H9 (cell line): ENCODE results near the gene MINDY4B. TPM values are rescaled to one million over a fixed set of nuclear protein-coding genes. Genes with fewer than 3 reads are reported as not detected.

ENCODE experiments used
- DNase-seq: peaks from one replicate; pipeline ENCODE4 v3.0.0-alpha.2; 2017
- H2AFZ ChIP-seq: one replicate; pipeline ENCODE4 v1.6.1; 2013; ENCODE audit warnings: mild to moderate bottlenecking, low read length, control low read depth, moderate library complexity
- H2AK5ac ChIP-seq: 2 replicates; pipeline ENCODE4 v1.6.1; 2013; ENCODE audit warnings: low read length, control low read depth, mixed read lengths; ENCODE audit not compliant: insufficient read length
- H2BK120ac ChIP-seq: one replicate; pipeline ENCODE4 v1.6.1; 2013; ENCODE audit warnings: low read depth, mild to moderate bottlenecking, low read length, control low read depth, inconsistent platforms; ENCODE audit not compliant: poor library complexity, severe bottlenecking
- H2BK12ac ChIP-seq: 2 replicates; pipeline ENCODE4 v1.6.1; 2013; ENCODE audit warnings: low read length, control low read depth, mixed read lengths, low read depth; ENCODE audit not compliant: insufficient read length
- H2BK15ac ChIP-seq: 2 replicates; pipeline ENCODE4 v1.6.1; 2013; ENCODE audit warnings: low read depth, low read length, control low read depth
- H2BK20ac ChIP-seq: one replicate; pipeline ENCODE4 v1.6.1; 2013; ENCODE audit warnings: low read depth, mild to moderate bottlenecking, low read length, control low read depth, inconsistent platforms; ENCODE audit not compliant: poor library complexity, severe bottlenecking
- H2BK5ac ChIP-seq: 2 replicates; pipeline ENCODE4 v1.6.1; 2013; ENCODE audit warnings: low read length, control low read depth, mixed read lengths; ENCODE audit not compliant: insufficient read length
- H3K14ac ChIP-seq: 2 replicates; pipeline ENCODE4 v1.6.1; 2013; ENCODE audit warnings: low read length, control low read depth; ENCODE audit not compliant: insufficient read depth
- H3K18ac ChIP-seq: 2 replicates; pipeline ENCODE4 v1.6.1; 2013; ENCODE audit warnings: low read depth, mild to moderate bottlenecking, mixed read lengths, low read length, control low read depth; ENCODE audit not compliant: insufficient read length
- H3K23ac ChIP-seq: 2 replicates; pipeline ENCODE4 v1.6.1; 2013; ENCODE audit warnings: low read length, control low read depth, mixed read lengths, low read depth; ENCODE audit not compliant: insufficient read length
- H3K23me2 ChIP-seq: 2 replicates; pipeline ENCODE4 v1.6.1; 2013; ENCODE audit warnings: low read depth, mild to moderate bottlenecking, mixed read lengths, low read length, control low read depth; ENCODE audit not compliant: insufficient read length, poor library complexity, severe bottlenecking
- H3K27ac ChIP-seq: 2 replicates; pipeline ENCODE4 v1.5.1; 2013; ENCODE audit warnings: low read length, control low read depth, mixed read lengths, low read depth; ENCODE audit not compliant: insufficient read length
- H3K27me3 ChIP-seq: 2 replicates; pipeline ENCODE4 v1.6.1; 2013; ENCODE audit warnings: low read length, control low read depth, inconsistent platforms; ENCODE audit not compliant: insufficient read depth
- H3K4ac ChIP-seq: 2 replicates; pipeline ENCODE4 v1.6.1; 2013; ENCODE audit warnings: low read depth, mild to moderate bottlenecking, control low read depth, inconsistent platforms, low read length, moderate library complexity
- H3K4me1 ChIP-seq: 2 replicates; pipeline ENCODE4 v1.6.1; 2013; ENCODE audit warnings: low read length, control low read depth, inconsistent platforms; ENCODE audit not compliant: insufficient read depth
- H3K4me2 ChIP-seq: 2 replicates; pipeline ENCODE4 v1.6.1; 2013; ENCODE audit warnings: low read length, control low read depth, mixed read lengths; ENCODE audit not compliant: insufficient read length, insufficient read depth
- H3K56ac ChIP-seq: 2 replicates; pipeline ENCODE4 v1.6.1; 2013; ENCODE audit warnings: low read depth, mild to moderate bottlenecking, mixed read lengths, low read length, control low read depth; ENCODE audit not compliant: insufficient read length
- H3K79me1 ChIP-seq: 2 replicates; pipeline ENCODE4 v1.6.1; 2013; ENCODE audit warnings: low read depth, mild to moderate bottlenecking, moderate library complexity, low read length, control low read depth, inconsistent platforms; ENCODE audit not compliant: insufficient read depth, poor library complexity, severe bottlenecking
- H3K79me2 ChIP-seq: 2 replicates; pipeline ENCODE4 v1.6.1; 2013; ENCODE audit warnings: low read length, control low read depth, inconsistent platforms; ENCODE audit not compliant: insufficient read depth
- H3K9ac ChIP-seq: 2 replicates; pipeline ENCODE4 v1.6.1; 2013; ENCODE audit warnings: low read length, control low read depth, mixed read lengths; ENCODE audit not compliant: insufficient read length; ENCODE audit errors: extremely low read depth
- H3K9me3 ChIP-seq: one replicate; pipeline ENCODE4 v1.6.1; 2013; ENCODE audit warnings: low read depth, low read length, inconsistent platforms; ENCODE audit not compliant: control insufficient read depth
- H3T11ph ChIP-seq: one replicate; pipeline ENCODE4 v1.6.1; 2013; ENCODE audit warnings: mild to moderate bottlenecking, low read length, control low read depth, inconsistent platforms
- H4K20me1 ChIP-seq: one replicate; pipeline ENCODE4 v1.6.1; 2013; ENCODE audit not compliant: control insufficient read depth, insufficient read length, insufficient read depth
- H4K5ac ChIP-seq: 2 replicates; pipeline ENCODE4 v1.6.1; 2013; ENCODE audit warnings: low read depth, mild to moderate bottlenecking, mixed read lengths, low read length, control low read depth; ENCODE audit not compliant: insufficient read length
- H4K8ac ChIP-seq: replicated peaks from 2 replicates; pipeline ENCODE4 v1.6.1; 2013; ENCODE audit warnings: low read length, control low read depth, mixed read lengths, low read depth; ENCODE audit not compliant: insufficient read length
- H4K91ac ChIP-seq: 2 replicates; pipeline ENCODE4 v1.6.1; 2013; ENCODE audit warnings: low read depth, mild to moderate bottlenecking, moderate library complexity, mixed read lengths, low read length, control low read depth; ENCODE audit not compliant: insufficient read length
- H3K27ac Mint-ChIP-seq, 3 experiments: 2 replicates in 2 of 3; 3 replicates in 1 of 3; pipeline ENCODE4 v1.8.0; 2020 to 2021; ENCODE audit warnings: mixed read lengths in 3 of 3, mild to moderate bottlenecking in 1 of 3, moderate library complexity in 1 of 3
- H3K27me3 Mint-ChIP-seq: 2 replicates; pipeline ENCODE4 v1.8.0; 2021; ENCODE audit warnings: low read depth, mild to moderate bottlenecking, moderate library complexity, mixed read lengths
- H3K36me3 Mint-ChIP-seq, 3 experiments: 2 replicates in 2 of 3; 3 replicates in 1 of 3; pipeline ENCODE4 v1.8.0; 2020 to 2021; ENCODE audit warnings: low read depth in 3 of 3, mixed read lengths in 3 of 3; ENCODE audit not compliant: insufficient read depth in 1 of 3
- H3K4me1 Mint-ChIP-seq, 2 experiments: 2 replicates each; pipeline ENCODE4 v1.8.0; 2020; ENCODE audit warnings: mixed read lengths in 2 of 2
- H3K4me3 Mint-ChIP-seq, 2 experiments: 2 replicates in 1 of 2; 3 replicates in 1 of 2; pipeline ENCODE4 v1.8.0; 2020 to 2021; ENCODE audit warnings: mild to moderate bottlenecking in 2 of 2, mixed read lengths in 2 of 2, moderate library complexity in 1 of 2
- H3K9me3 Mint-ChIP-seq, 2 experiments: 2 replicates in 1 of 2; 3 replicates in 1 of 2; pipeline ENCODE4 v1.8.0; 2020; ENCODE audit warnings: mild to moderate bottlenecking in 2 of 2, mixed read lengths in 2 of 2, moderate library complexity in 1 of 2
- CTCF ChIP-seq: fragments of 200-600 bp; sonication (generic); conservative IDR thresholded peaks from 3 replicates; pipeline ENCODE4 v1.8.0; 2021; ENCODE audit warnings: antibody characterized with exemption, mild to moderate bottlenecking
- WGBS: extraction: QIAGEN DNeasy Blood & Tissue Kit; methylation state at CpG from one replicate; pipeline ENCODE4 v1.1.7; 2013; ENCODE audit warnings: missing lambda C conversion rate, low lambda C conversion rate, mixed read lengths; ENCODE audit not compliant: insufficient read length; ENCODE audit errors: extremely low coverage; 5-methylcytosine and 5-hydroxymethylcytosine counted together
- total RNA-seq: library from RNA; stranded (reverse); gene quantifications from 2 replicates; pipeline ENCODE4 v1.2.1, GENCODE V29; 2021

Gene MINDY4B
- total RNA-seq, 1 experiment from 2014 or later: not detected

GRCh38 chr3:150922611-150923010 lies 17.4 kb upstream of the MINDY4B start:
- no peak overlapping the region for H2BK15ac ChIP-seq
- H3K27me3 Mint-ChIP-seq: no peaks in the 10 kb centered on the region; the same call in 1 of the 2 replicates
- no peaks in the 10 kb centered on the region for H3K79me2 ChIP-seq
- H3K27ac Mint-ChIP-seq: no peak overlapping the region
- no peak overlapping the region for H3K18ac ChIP-seq
- H3K36me3 Mint-ChIP-seq: no peaks in the 10 kb centered on the region
- H4K20me1 ChIP-seq: no peaks in the 10 kb centered on the region
- peaks cover 2% of the 10 kb centered on the region for H3K4me1 ChIP-seq
- H3K9me3 ChIP-seq: no peaks in the 10 kb centered on the region
- no peak overlapping the region for H4K5ac ChIP-seq
- no peak overlapping the region for H3K56ac ChIP-seq
- TF ChIP-seq CTCF: no peak
- H3K4me1 Mint-ChIP-seq: peaks cover 37 to 42% of the 10 kb centered on the region in 2 experiments
- no peak overlapping the region for H3K14ac ChIP-seq
- no peak overlapping the region for H2BK120ac ChIP-seq
- H3K27me3 ChIP-seq: no peaks in the 10 kb centered on the region
- H3K27ac ChIP-seq: no peak overlapping the region
- no peak overlapping the region for H4K8ac ChIP-seq
- no peak overlapping the region for H3K4ac ChIP-seq
- no peak overlapping the region for H2BK12ac ChIP-seq
- no peak overlapping the region for H2BK5ac ChIP-seq
- H3K79me1 ChIP-seq: no peaks in the 10 kb centered on the region
- H3K23me2 ChIP-seq: no peaks in the 10 kb centered on the region
- no peak overlapping the region for H3K23ac ChIP-seq
- no peak overlapping the region for H3T11ph ChIP-seq
- H2AK5ac ChIP-seq: no peak overlapping the region
- no peak overlapping the region for H3K4me3 Mint-ChIP-seq
- H2AFZ ChIP-seq: no peak overlapping the region
- H3K4me2 ChIP-seq: no peak overlapping the region
- peak; percentile 75 for DNase-seq
- H4K91ac ChIP-seq: no peak overlapping the region
- no peak overlapping the region for H2BK20ac ChIP-seq
- H3K9me3 Mint-ChIP-seq: no peaks in the 10 kb centered on the region
- H3K9ac ChIP-seq: no peak overlapping the region
- WGBS: no CpG with 5 or more reads among the region's 10 CpGs
